DMS53 treated with DMSO at 0.1 percent for 48 hours (cell line): ENCODE data around the gene MYO3B.

Experiments used
- DNase-seq: peaks from one replicate; lab custom pipeline; 2025; ENCODE audit not compliant: unreplicated experiment; lab: John Stamatoyannopoulos, UW

Gene MYO3B

GRCh38 chr2:170498619-170499018, 320.7 kb downstream of the MYO3B start:
- DNase-seq: peak; percentile 23

GRCh38 chr2:170500104-170500503, 322.2 kb downstream of the MYO3B start:
- DNase-seq: no peak

GRCh38 chr2:170500770-170501169, 322.8 kb downstream of the MYO3B start:
- DNase-seq: no peak

- DNase-seq: no peak
Observed at GRCh38 chr2:170501421-170502043, 323.6 kb downstream of the MYO3B start.

- DNase-seq: no peak
Observed at GRCh38 chr2:170502361-170503130, 324.6 kb downstream of the MYO3B start.

- DNase-seq: no peak
Observed at GRCh38 chr2:170503563-170503962, 325.6 kb downstream of the MYO3B start.

- DNase-seq: no peak
Observed at GRCh38 chr2:170503971-170504809, 326.2 kb downstream of the MYO3B start.

GRCh38 chr2:170504810-170505145, 326.8 kb downstream of the MYO3B start:
- no peak for DNase-seq

- DNase-seq: no peak
Observed at GRCh38 chr2:170505631-170506275, 327.8 kb downstream of the MYO3B start.

- DNase-seq: no peak
Observed at GRCh38 chr2:170509452-170510193, 331.7 kb downstream of the MYO3B start.

- DNase-seq: no peak
Observed at GRCh38 chr2:170512266-170512665, 334.3 kb downstream of the MYO3B start.

- no peak for DNase-seq
Observed at GRCh38 chr2:170514140-170514539, 336.2 kb downstream of the MYO3B start.

- DNase-seq: no peak
Observed at GRCh38 chr2:170517538-170517937, 339.6 kb downstream of the MYO3B start.

GRCh38 chr2:170518911-170519310, 341.0 kb downstream of the MYO3B start:
- no peak for DNase-seq

- no peak for DNase-seq
Observed at GRCh38 chr2:170521299-170521698, 343.4 kb downstream of the MYO3B start.

GRCh38 chr2:170523506-170523905, 345.6 kb downstream of the MYO3B start:
- DNase-seq: no peak

GRCh38 chr2:170524828-170525565, 347.1 kb downstream of the MYO3B start:
- no peak for DNase-seq

GRCh38 chr2:170525566-170525900, 347.6 kb downstream of the MYO3B start:
- DNase-seq: no peak

- DNase-seq: peak; percentile 96
Observed at GRCh38 chr2:170530284-170530745, 352.4 kb downstream of the MYO3B start.
